ENCODE data around the gene SOX4. TPM values are rescaled to one million over a fixed set of nuclear protein-coding genes. Genes with fewer than 3 reads are reported as not detected.

The SOX4 gene
- total and polyA plus RNA-seq, 8 donors = 1.2 to 62.0 (median 16.5) TPM

- no peak for DNase-seq
- H3K4me1 ChIP-seq = no peaks in the 10 kb centered on the region
- H3K4me3 ChIP-seq = no peak overlapping the region
- TF ChIP-seq CTCF (IDR thresholded peaks at IDR 0.05) (no peak), EP300 (IDR thresholded peaks at IDR 0.05) (no peak), POLR2AphosphoS5 (IDR thresholded peaks at IDR 0.05) (no peak), POLR2A (IDR thresholded peaks at IDR 0.05) (no peak)
- no peak overlapping the region for H3K27ac ChIP-seq
- no peaks in the 10 kb centered on the region for H3K27me3 ChIP-seq
- no peaks in the 10 kb centered on the region for H3K36me3 ChIP-seq
- peaks cover 0 to 29% (median 16%) of the 10 kb centered on the region in 4 donors for H3K9me3 ChIP-seq
- intact Hi-C loops (cut with DNase I; ENCODE audit: low total_unique reads) = no loop called here
These were observed 15.0 kb upstream of the SOX4 start for GRCh38 chr6:21578523-21578922.

- intact Hi-C loops (cut with DNase I; ENCODE audit: low total_unique reads) = loop anchor here (10.0 kb wide), 1 partner anchor 1018 kb away; no protein-coding TSS in a partner anchor
These were observed 10.9 kb upstream of the SOX4 start for GRCh38 chr6:21582651-21583050.

GRCh38 chr6:21586300-21586699, 7.3 kb upstream of the SOX4 start:
- intact Hi-C loops (cut with DNase I; ENCODE audit: low total_unique reads) = loop anchor here (10.0 kb wide), 1 partner anchor 1021 kb away; no protein-coding TSS in a partner anchor
- Histone ChIP-seq H3K4me3 (peak overlapping the region in 1 of 4 donors; percentile 86), H3K36me3 (no peaks in the 10 kb centered on the region), H3K4me1 (peaks cover 6 to 29% (median 20%) of the 10 kb centered on the region in 4 donors), H3K9me3 (peaks cover 0 to 8% (median 4%) of the 10 kb centered on the region in 4 donors), H3K27me3 (no peaks in the 10 kb centered on the region), H3K27ac (peak overlapping the region in 1 of 5 donors; percentile 93)
- TF ChIP-seq CTCF (IDR thresholded peaks at IDR 0.05) = no peak
- no peak for TF ChIP-seq EP300 (IDR thresholded peaks at IDR 0.05)
- TF ChIP-seq POLR2AphosphoS5 (IDR thresholded peaks at IDR 0.05) = no peak
- TF ChIP-seq POLR2A (IDR thresholded peaks at IDR 0.05) = no peak
- DNase-seq = no peak
- WGBS, 5 donors = 63 to 67% (median 64%) methylated on average over 3 of the region's 3 CpGs

More at GRCh38 chr6:21582651-21583050, 10.9 kb upstream of the SOX4 start:
- peaks cover 0 to 26% (median 16%) of the 10 kb centered on the region in 4 donors for H3K9me3 ChIP-seq
- no peaks in the 10 kb centered on the region for H3K27me3 ChIP-seq
- TF ChIP-seq EP300 (IDR thresholded peaks at IDR 0.05) (no peak), POLR2AphosphoS5 (IDR thresholded peaks at IDR 0.05) (no peak), CTCF (IDR thresholded peaks at IDR 0.05) (no peak), POLR2A (IDR thresholded peaks at IDR 0.05) (no peak)
- H3K27ac ChIP-seq = no peak overlapping the region
- H3K4me3 ChIP-seq = no peak overlapping the region
- H3K4me1 ChIP-seq = peaks cover 6 to 12% (median 11%) of the 10 kb centered on the region in 4 donors
- no peaks in the 10 kb centered on the region for H3K36me3 ChIP-seq
- DNase-seq = no peak

- no peak for TF ChIP-seq POLR2A (IDR thresholded peaks at IDR 0.05)
- TF ChIP-seq POLR2AphosphoS5 (IDR thresholded peaks at IDR 0.05) = no peak
- TF ChIP-seq EP300 (IDR thresholded peaks at IDR 0.05) = no peak
- TF ChIP-seq CTCF (IDR thresholded peaks at IDR 0.05) = no peak
- no peaks in the 10 kb centered on the region for H3K36me3 ChIP-seq
- peak overlapping the region; percentile 67 to 86 (median 73) for H3K4me3 ChIP-seq
- WGBS, 5 donors = 7 to 16% (median 7%) methylated on average over 12 to 15 of the region's 15 CpGs
- DNase-seq = peak in 1 of 2 donors; percentile 49
- H3K9me3 ChIP-seq = peaks cover 0 to 8% (median 3%) of the 10 kb centered on the region in 4 donors
- H3K27me3 ChIP-seq = no peaks in the 10 kb centered on the region
- H3K27ac ChIP-seq = peak overlapping the region; percentile 89 to 93 (median 90)
- intact Hi-C loops (cut with DNase I; ENCODE audit: low total_unique reads) = loop anchor here (10.0 kb wide), 1 partner anchor 1022 kb away; no protein-coding TSS in a partner anchor
- peaks cover 6 to 29% (median 20%) of the 10 kb centered on the region in 4 donors for H3K4me1 ChIP-seq
These were observed 6.8 kb upstream of the SOX4 start for GRCh38 chr6:21586740-21587178.

All from stomach (tissue), 9 donors.